HG02973 (cell line): ENCODE data around the gene POLDIP2.

ENCODE experiments used
- ATAC-seq: cut with Tn5 transposase; IDR thresholded peaks from one replicate; pipeline ENCODE4 v1.9.1; 2021; ENCODE audit warnings: moderate library complexity; ENCODE audit not compliant: unreplicated experiment

POLDIP2 gene

GRCh38 chr17:28317966-28318758, 39.2 kb downstream of the POLDIP2 start:
- peak; percentile 13 for ATAC-seq

GRCh38 chr17:28317099-28317965, 40.0 kb downstream of the POLDIP2 start:
- ATAC-seq: no peak

- ATAC-seq: no peak
Measured at GRCh38 chr17:28315846-28316705, 41.3 kb downstream of the POLDIP2 start.

GRCh38 chr17:28313841-28314240, 43.5 kb downstream of the POLDIP2 start:
- ATAC-seq: no peak

- ATAC-seq: no peak
Measured at GRCh38 chr17:28306954-28307401, 50.3 kb downstream of the POLDIP2 start.

GRCh38 chr17:28298449-28298848, 58.9 kb downstream of the POLDIP2 start:
- ATAC-seq: no peak
